Neural cell (in vitro differentiated cells): ENCODE measurements around the gene PRDX5. TPM values are rescaled to one million over a fixed set of nuclear protein-coding genes. Genes with fewer than 3 reads are reported as not detected.

ENCODE experiments used
- H2AFZ ChIP-seq: fragments of 200-600, 300-800 bp; sonication (generic), shearing (Covaris generic); 2 replicates; pipeline ENCODE4 v1.6.0; 2014; ENCODE audit warnings: low read depth, mild to moderate bottlenecking, antibody characterized with exemption, low read length, moderate library complexity
- H3F3A ChIP-seq: fragments of 200-600 bp; shearing (Covaris generic); 2 replicates; pipeline ENCODE4 v1.6.1; 2016; ENCODE audit warnings: mild to moderate bottlenecking, moderate library complexity, mixed read lengths, antibody characterized with exemption, low read length; ENCODE audit not compliant: insufficient read depth, poor library complexity, severe bottlenecking
- H3K27ac ChIP-seq: fragments of 200-600, 300-800 bp; sonication (generic), shearing (Covaris generic); 2 replicates; pipeline ENCODE4 v1.5.1; 2014; ENCODE audit warnings: mild to moderate bottlenecking, low read length, moderate library complexity
- H3K27me3 ChIP-seq: fragments of 300-800, 200-600 bp; sonication (generic), shearing (Covaris generic); 2 replicates; pipeline ENCODE4 v1.6.0; 2014; ENCODE audit warnings: mild to moderate bottlenecking, low read depth, low read length, moderate library complexity; ENCODE audit not compliant: insufficient read depth
- H3K36me3 ChIP-seq: fragments of 300-800, 200-600 bp; sonication (generic), shearing (Covaris generic); 2 replicates; pipeline ENCODE4 v1.5.1; 2014; ENCODE audit warnings: mild to moderate bottlenecking, antibody characterized with exemption, low read length, moderate library complexity; ENCODE audit not compliant: insufficient read depth
- H3K4me2 ChIP-seq: fragments of 300-800, 200-600 bp; sonication (generic), shearing (Covaris generic); 2 replicates; pipeline ENCODE4 v1.6.0; 2014; ENCODE audit warnings: mild to moderate bottlenecking, low read length
- H3K4me3 ChIP-seq: fragments of 300-800, 200-600 bp; sonication (generic), shearing (Covaris generic); 2 replicates; pipeline ENCODE4 v1.5.1; 2014; ENCODE audit warnings: mild to moderate bottlenecking, low read length, moderate library complexity
- H3K79me2 ChIP-seq: fragments of 200-600 bp; shearing (Covaris generic); replicated peaks from 2 replicates; pipeline ENCODE4 v1.6.0; 2014; ENCODE audit warnings: mild to moderate bottlenecking, low read length, moderate library complexity; ENCODE audit not compliant: insufficient read depth
- H3K9ac ChIP-seq: fragments of 300-800, 200-600 bp; sonication (generic), shearing (Covaris generic); 2 replicates; pipeline ENCODE4 v1.6.1; 2016; ENCODE audit warnings: mild to moderate bottlenecking, low read length, mixed read lengths
- H3K9me2 ChIP-seq: fragments of 200-600 bp; shearing (Covaris generic); 2 replicates; pipeline ENCODE4 v1.6.1; 2016; ENCODE audit warnings: mild to moderate bottlenecking, low read length, mixed read lengths; ENCODE audit not compliant: insufficient read depth
- H3K9me3 ChIP-seq: fragments of 200-600, 300-800 bp; sonication (generic), shearing (Covaris generic); 2 replicates; pipeline ENCODE4 v1.6.1; 2016; ENCODE audit warnings: mild to moderate bottlenecking, mixed run types, low read length, moderate library complexity, mixed read lengths
- H4K20me1 ChIP-seq: fragments of 200-600 bp; shearing (Covaris generic); 2 replicates; pipeline ENCODE4 v1.6.1; 2016; ENCODE audit warnings: mild to moderate bottlenecking, mixed run types; ENCODE audit not compliant: insufficient read depth
- EP300 ChIP-seq: fragments of 450-650 bp; conservative IDR thresholded peaks from 2 replicates; pipeline ENCODE4 v1.6.1; 2014; ENCODE audit warnings: antibody characterized with exemption, mild to moderate bottlenecking, moderate library complexity; ENCODE audit not compliant: poor library complexity, severe bottlenecking
- EZH2 ChIP-seq: fragments of 200-600, 300-800 bp; shearing (Covaris generic), sonication (generic); IDR thresholded peaks from 2 replicates; pipeline ENCODE4 v1.6.1; 2014; ENCODE audit warnings: antibody characterized with exemption, low read length, borderline replicate concordance, mild to moderate bottlenecking; ENCODE audit not compliant: insufficient read depth, poor library complexity, severe bottlenecking
- MXI1 ChIP-seq: fragments of 450-650 bp; conservative IDR thresholded peaks from 2 replicates; pipeline ENCODE4 v1.6.1; 2014; ENCODE audit warnings: antibody characterized with exemption, mild to moderate bottlenecking; ENCODE audit not compliant: poor library complexity, severe bottlenecking
- POLR2AphosphoS5 ChIP-seq: IDR thresholded peaks from 2 replicates; pipeline ENCODE4 v1.6.1; 2012
- RAD21 ChIP-seq: fragments of 450-650 bp; conservative IDR thresholded peaks from 2 replicates; pipeline ENCODE4 v1.6.1; 2014; ENCODE audit warnings: antibody characterized with exemption, mild to moderate bottlenecking, moderate library complexity
- SMC3 ChIP-seq: fragments of 450-650 bp; conservative IDR thresholded peaks from 2 replicates; pipeline ENCODE4 v1.6.1; 2014; ENCODE audit warnings: antibody characterized with exemption, mild to moderate bottlenecking, moderate library complexity; ENCODE audit not compliant: poor library complexity
- TAF1 ChIP-seq: IDR thresholded peaks from 2 replicates; pipeline ENCODE4 v1.6.1; 2012; ENCODE audit warnings: low read depth
- polyA plus RNA-seq: library from polyadenylated mRNA; depleted of rRNA; stranded (reverse); fragments of >200 nt; gene quantifications from 2 replicates; pipeline ENCODE4 v1.2.3, GENCODE V29; 2014
- TF ChIP-seq, protein P1 (sequence below): IDR thresholded peaks from 2 replicates; pipeline ENCODE4 v1.6.1; 2012; ENCODE audit warnings: borderline replicate concordance
- TF ChIP-seq, protein P2 (sequence below): fragments of 450-650 bp; IDR thresholded peaks from 2 replicates; pipeline ENCODE4 v1.5.1; 2014; ENCODE audit warnings: antibody characterized with exemption, mild to moderate bottlenecking, moderate library complexity; ENCODE audit not compliant: poor library complexity, severe bottlenecking

The PRDX5 gene
- polyA plus RNA-seq, 1 donor from 2014 or later = 452 TPM

DNA sequence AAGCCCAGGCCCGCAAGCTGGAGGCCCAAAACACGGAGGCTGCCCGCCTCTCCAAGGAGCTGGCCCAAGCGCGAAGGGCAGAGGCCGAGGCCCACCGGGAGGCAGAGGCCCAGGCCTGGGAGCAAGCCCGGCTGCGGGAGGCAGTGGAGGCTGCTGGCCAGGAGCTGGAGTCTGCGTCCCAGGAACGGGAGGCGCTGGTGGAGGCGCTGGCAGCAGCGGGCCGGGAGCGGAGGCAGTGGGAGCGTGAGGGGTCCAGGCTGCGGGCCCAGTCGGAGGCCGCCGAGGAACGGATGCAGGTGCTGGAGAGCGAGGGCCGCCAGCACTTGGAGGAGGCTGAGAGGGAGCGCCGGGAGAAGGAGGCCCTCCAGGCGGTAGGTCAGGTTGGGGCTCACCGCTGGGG lies 26.9 kb downstream of the PRDX5 start:
- H2AFZ ChIP-seq = no peak overlapping the region
- H3K36me3 ChIP-seq = no peaks in the 10 kb centered on the region
- TF ChIP-seq, protein P1, sequence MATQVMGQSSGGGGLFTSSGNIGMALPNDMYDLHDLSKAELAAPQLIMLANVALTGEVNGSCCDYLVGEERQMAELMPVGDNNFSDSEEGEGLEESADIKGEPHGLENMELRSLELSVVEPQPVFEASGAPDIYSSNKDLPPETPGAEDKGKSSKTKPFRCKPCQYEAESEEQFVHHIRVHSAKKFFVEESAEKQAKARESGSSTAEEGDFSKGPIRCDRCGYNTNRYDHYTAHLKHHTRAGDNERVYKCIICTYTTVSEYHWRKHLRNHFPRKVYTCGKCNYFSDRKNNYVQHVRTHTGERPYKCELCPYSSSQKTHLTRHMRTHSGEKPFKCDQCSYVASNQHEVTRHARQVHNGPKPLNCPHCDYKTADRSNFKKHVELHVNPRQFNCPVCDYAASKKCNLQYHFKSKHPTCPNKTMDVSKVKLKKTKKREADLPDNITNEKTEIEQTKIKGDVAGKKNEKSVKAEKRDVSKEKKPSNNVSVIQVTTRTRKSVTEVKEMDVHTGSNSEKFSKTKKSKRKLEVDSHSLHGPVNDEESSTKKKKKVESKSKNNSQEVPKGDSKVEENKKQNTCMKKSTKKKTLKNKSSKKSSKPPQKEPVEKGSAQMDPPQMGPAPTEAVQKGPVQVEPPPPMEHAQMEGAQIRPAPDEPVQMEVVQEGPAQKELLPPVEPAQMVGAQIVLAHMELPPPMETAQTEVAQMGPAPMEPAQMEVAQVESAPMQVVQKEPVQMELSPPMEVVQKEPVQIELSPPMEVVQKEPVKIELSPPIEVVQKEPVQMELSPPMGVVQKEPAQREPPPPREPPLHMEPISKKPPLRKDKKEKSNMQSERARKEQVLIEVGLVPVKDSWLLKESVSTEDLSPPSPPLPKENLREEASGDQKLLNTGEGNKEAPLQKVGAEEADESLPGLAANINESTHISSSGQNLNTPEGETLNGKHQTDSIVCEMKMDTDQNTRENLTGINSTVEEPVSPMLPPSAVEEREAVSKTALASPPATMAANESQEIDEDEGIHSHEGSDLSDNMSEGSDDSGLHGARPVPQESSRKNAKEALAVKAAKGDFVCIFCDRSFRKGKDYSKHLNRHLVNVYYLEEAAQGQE = no peak
- TF ChIP-seq MXI1 (no peak), RAD21 (no peak), TAF1 (no peak), POLR2AphosphoS5 (no peak), EP300 (no peak), SMC3 (no peak), EZH2 (no peak)
- TF ChIP-seq, protein P2, sequence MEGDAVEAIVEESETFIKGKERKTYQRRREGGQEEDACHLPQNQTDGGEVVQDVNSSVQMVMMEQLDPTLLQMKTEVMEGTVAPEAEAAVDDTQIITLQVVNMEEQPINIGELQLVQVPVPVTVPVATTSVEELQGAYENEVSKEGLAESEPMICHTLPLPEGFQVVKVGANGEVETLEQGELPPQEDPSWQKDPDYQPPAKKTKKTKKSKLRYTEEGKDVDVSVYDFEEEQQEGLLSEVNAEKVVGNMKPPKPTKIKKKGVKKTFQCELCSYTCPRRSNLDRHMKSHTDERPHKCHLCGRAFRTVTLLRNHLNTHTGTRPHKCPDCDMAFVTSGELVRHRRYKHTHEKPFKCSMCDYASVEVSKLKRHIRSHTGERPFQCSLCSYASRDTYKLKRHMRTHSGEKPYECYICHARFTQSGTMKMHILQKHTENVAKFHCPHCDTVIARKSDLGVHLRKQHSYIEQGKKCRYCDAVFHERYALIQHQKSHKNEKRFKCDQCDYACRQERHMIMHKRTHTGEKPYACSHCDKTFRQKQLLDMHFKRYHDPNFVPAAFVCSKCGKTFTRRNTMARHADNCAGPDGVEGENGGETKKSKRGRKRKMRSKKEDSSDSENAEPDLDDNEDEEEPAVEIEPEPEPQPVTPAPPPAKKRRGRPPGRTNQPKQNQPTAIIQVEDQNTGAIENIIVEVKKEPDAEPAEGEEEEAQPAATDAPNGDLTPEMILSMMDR = no peak
- no peak overlapping the region for H3K4me3 ChIP-seq
- no peak overlapping the region for H3K9ac ChIP-seq
- H3K79me2 ChIP-seq = no peaks in the 10 kb centered on the region
- no peaks in the 10 kb centered on the region for H3K9me2 ChIP-seq
- no peak overlapping the region for H3K4me2 ChIP-seq
- no peak overlapping the region for H3K27ac ChIP-seq
- H3K27me3 ChIP-seq = no peaks in the 10 kb centered on the region
- H3F3A ChIP-seq = no peaks in the 10 kb centered on the region
- H4K20me1 ChIP-seq = no peaks in the 10 kb centered on the region
- no peaks in the 10 kb centered on the region for H3K9me3 ChIP-seq

DNA sequence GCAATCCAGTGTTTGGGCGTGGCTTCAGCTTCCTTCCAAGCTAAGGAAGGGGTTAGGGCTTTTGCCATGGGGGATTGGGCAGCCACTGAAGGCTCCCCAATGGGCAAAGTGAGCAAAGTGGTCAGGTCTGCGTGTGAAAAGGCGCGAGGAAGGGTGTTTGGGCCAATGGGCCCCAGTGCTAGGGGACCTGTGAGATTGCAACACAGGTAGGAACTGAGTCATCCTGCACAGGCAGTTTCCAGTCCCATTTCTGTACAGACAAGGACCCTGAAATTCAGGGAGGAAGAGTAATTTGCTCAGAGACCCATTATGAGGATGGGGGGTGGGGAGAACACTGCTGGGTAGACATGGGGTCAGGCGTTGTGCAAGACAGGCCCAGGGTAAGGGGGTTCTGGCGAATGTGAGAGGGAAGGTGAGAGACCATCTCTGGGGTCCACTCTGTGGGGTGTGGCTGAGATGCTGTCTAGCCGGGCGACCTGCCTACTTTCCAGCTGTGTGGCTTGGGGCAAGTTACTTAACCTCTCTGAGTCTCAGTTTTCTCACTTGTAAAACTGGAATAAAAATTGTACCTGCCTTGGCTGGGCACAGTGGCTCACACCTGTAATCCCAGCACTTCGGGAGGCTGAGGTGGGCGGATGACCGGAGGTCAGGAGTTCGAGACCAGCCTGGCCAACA lies 29.4 kb downstream of the PRDX5 start:
- TF ChIP-seq, protein P2 = no peak
- TF ChIP-seq EP300 = no peak
- TF ChIP-seq, protein P1 = no peak
- TF ChIP-seq SMC3 = no peak
- TF ChIP-seq MXI1 = no peak
- no peak for TF ChIP-seq RAD21
- no peak for TF ChIP-seq POLR2AphosphoS5
- TF ChIP-seq EZH2 = no peak
- no peak for TF ChIP-seq TAF1
- no peak overlapping the region for H3K4me3 ChIP-seq
- no peaks in the 10 kb centered on the region for H3K79me2 ChIP-seq
- H3K27ac ChIP-seq = no peak overlapping the region
- H3K36me3 ChIP-seq = no peaks in the 10 kb centered on the region
- no peak overlapping the region for H3K9ac ChIP-seq
- H4K20me1 ChIP-seq = no peaks in the 10 kb centered on the region
- no peaks in the 10 kb centered on the region for H3K9me3 ChIP-seq
- H3F3A ChIP-seq = no peaks in the 10 kb centered on the region
- H2AFZ ChIP-seq = no peak overlapping the region
- no peak overlapping the region for H3K4me2 ChIP-seq
- no peaks in the 10 kb centered on the region for H3K27me3 ChIP-seq
- no peaks in the 10 kb centered on the region for H3K9me2 ChIP-seq
